Measurements from ENCODE around the gene MYOC. TPM values are rescaled to one million over a fixed set of nuclear protein-coding genes. Genes with fewer than 3 reads are reported as not detected.

The MYOC gene
- total RNA-seq, 2 experiments from 2014 or later: not detected

GRCh38 chr1:171596705-171597104, 55.8 kb downstream of the MYOC start:
- Mint-ChIP-seq H3K9me3 (ENCODE audit: insufficient read depth) (no peaks in the 10 kb centered on the region), H3K36me3 (ENCODE audit: low read depth) (peaks cover 31% of the 10 kb centered on the region), H3K27ac (no peak overlapping the region), H3K4me3 (no peak overlapping the region), H3K4me1 (ENCODE audit: low read depth) (no peaks in the 10 kb centered on the region), H3K27me3 (ENCODE audit: low read depth) (no peaks in the 10 kb centered on the region)
- POLR2A ChIA-PET: no interaction called here
- no peak for ATAC-seq
- CTCF ChIA-PET: no interaction called here
- DNase-seq: no peak

- H3K4me1 Mint-ChIP-seq (ENCODE audit: low read depth): no peaks in the 10 kb centered on the region
- H3K36me3 Mint-ChIP-seq (ENCODE audit: low read depth): peaks cover 37% of the 10 kb centered on the region
- no peak overlapping the region for H3K4me3 Mint-ChIP-seq
- no peak for DNase-seq
- ChIA-PET POLR2A (no interaction called here), CTCF (no interaction called here)
- H3K9me3 Mint-ChIP-seq (ENCODE audit: insufficient read depth): no peaks in the 10 kb centered on the region
- H3K27ac Mint-ChIP-seq: no peak overlapping the region
- no peak for ATAC-seq
- H3K27me3 Mint-ChIP-seq (ENCODE audit: low read depth): no peaks in the 10 kb centered on the region
Measured at GRCh38 chr1:171596119-171596518, 56.4 kb downstream of the MYOC start.

GRCh38 chr1:171595324-171595723, 57.2 kb downstream of the MYOC start:
- Mint-ChIP-seq H3K9me3 (ENCODE audit: insufficient read depth) (no peaks in the 10 kb centered on the region), H3K27ac (no peak overlapping the region), H3K27me3 (ENCODE audit: low read depth) (no peaks in the 10 kb centered on the region), H3K36me3 (ENCODE audit: low read depth) (peaks cover 45% of the 10 kb centered on the region), H3K4me3 (no peak overlapping the region), H3K4me1 (ENCODE audit: low read depth) (no peaks in the 10 kb centered on the region)
- DNase-seq: no peak
- ATAC-seq: no peak
- CTCF ChIA-PET: interaction anchor here (1.1 kb wide), 1 partner anchor 50 kb away, joined by 3 read pairs; no protein-coding TSS in a partner anchor
- POLR2A ChIA-PET: interaction anchor here (0.6 kb wide), 1 partner anchor 205 kb away, joined by 3 read pairs; no protein-coding TSS in a partner anchor

GRCh38 chr1:171590022-171590421, 62.5 kb downstream of the MYOC start:
- POLR2A ChIA-PET: no interaction called here
- no peaks in the 10 kb centered on the region for H3K27me3 Mint-ChIP-seq (ENCODE audit: low read depth)
- ATAC-seq (no peak), DNase-seq (no peak)
- no peaks in the 10 kb centered on the region for H3K4me1 Mint-ChIP-seq (ENCODE audit: low read depth)
- H3K27ac Mint-ChIP-seq: no peak overlapping the region
- peaks cover 70% of the 10 kb centered on the region for H3K36me3 Mint-ChIP-seq (ENCODE audit: low read depth)
- no peaks in the 10 kb centered on the region for H3K9me3 Mint-ChIP-seq (ENCODE audit: insufficient read depth)
- no peak overlapping the region for H3K4me3 Mint-ChIP-seq
- CTCF ChIA-PET: no interaction called here

- no peaks in the 10 kb centered on the region for H3K9me3 Mint-ChIP-seq (ENCODE audit: insufficient read depth)
- H3K27ac Mint-ChIP-seq: no peak overlapping the region
- no peaks in the 10 kb centered on the region for H3K4me1 Mint-ChIP-seq (ENCODE audit: low read depth)
- no peak overlapping the region for H3K4me3 Mint-ChIP-seq
- no peak for ATAC-seq
- ChIA-PET POLR2A (no interaction called here), CTCF (interaction anchor here (0.8 kb wide), 1 partner anchor 103 kb away, joined by 3 read pairs; the partner anchor contains the start of gene PRRC2C)
- DNase-seq: no peak
- no peaks in the 10 kb centered on the region for H3K27me3 Mint-ChIP-seq (ENCODE audit: low read depth)
- peaks cover 75% of the 10 kb centered on the region for H3K36me3 Mint-ChIP-seq (ENCODE audit: low read depth)
Measured at GRCh38 chr1:171588230-171588629, 64.3 kb downstream of the MYOC start.

GRCh38 chr1:171585715-171586114, 66.8 kb downstream of the MYOC start:
- CTCF ChIA-PET: no interaction called here
- H3K4me1 Mint-ChIP-seq (ENCODE audit: low read depth): peaks cover 10% of the 10 kb centered on the region
- no peak overlapping the region for H3K4me3 Mint-ChIP-seq
- peaks cover 62% of the 10 kb centered on the region for H3K36me3 Mint-ChIP-seq (ENCODE audit: low read depth)
- ATAC-seq (no peak), DNase-seq (no peak)
- no peaks in the 10 kb centered on the region for H3K9me3 Mint-ChIP-seq (ENCODE audit: insufficient read depth)
- peak overlapping the region; percentile 9 for H3K27ac Mint-ChIP-seq
- POLR2A ChIA-PET: no interaction called here
- no peaks in the 10 kb centered on the region for H3K27me3 Mint-ChIP-seq (ENCODE audit: low read depth)

Other genes starting within 250 kb of the MYOC start
- gene PRRC2C, start 167.2 kb downstream of the MYOC start, total RNA-seq: 100 to 1,000 TPM; 222 to 228 TPM
- gene MYOCOS, start 30.4 kb downstream of the MYOC start, total RNA-seq: under 1 TPM in 1 of 2 experiments, not detected in 1; 0.10 TPM
- 10 to 100 TPM; 12.2 to 13.0 TPM for gene VAMP4, start 89.4 kb upstream of the MYOC start, total RNA-seq
- 10 to 100 TPM; 38.5 to 44.5 TPM for gene METTL13, start 129.0 kb upstream of the MYOC start, total RNA-seq
- gene DNM3, start 188.8 kb upstream of the MYOC start, total RNA-seq: 1 to 10 TPM; 1.5 to 1.6 TPM